Stimulated activated CD4-positive, alpha-beta T cell treated with anti-CD3 and anti-CD28 coated beads, Interleukin-1b, Interleukin-23, amount 100 ng/mL, for 1 hour (primary cell): Measurements from ENCODE around the gene SHROOM2.
"Not testable (repeated sequence)": the region's sequence is repeated elsewhere in the genome, so short reads cannot be mapped to it uniquely, and the experiment has no call there.

ENCODE experiments used
- DNase-seq, 2 donors: peaks; one replicate each; pipeline ENCODE4 v3.0.0-alpha.2; 2020; ENCODE audit warnings: low read depth in 2 of 2

The SHROOM2 gene

DNA sequence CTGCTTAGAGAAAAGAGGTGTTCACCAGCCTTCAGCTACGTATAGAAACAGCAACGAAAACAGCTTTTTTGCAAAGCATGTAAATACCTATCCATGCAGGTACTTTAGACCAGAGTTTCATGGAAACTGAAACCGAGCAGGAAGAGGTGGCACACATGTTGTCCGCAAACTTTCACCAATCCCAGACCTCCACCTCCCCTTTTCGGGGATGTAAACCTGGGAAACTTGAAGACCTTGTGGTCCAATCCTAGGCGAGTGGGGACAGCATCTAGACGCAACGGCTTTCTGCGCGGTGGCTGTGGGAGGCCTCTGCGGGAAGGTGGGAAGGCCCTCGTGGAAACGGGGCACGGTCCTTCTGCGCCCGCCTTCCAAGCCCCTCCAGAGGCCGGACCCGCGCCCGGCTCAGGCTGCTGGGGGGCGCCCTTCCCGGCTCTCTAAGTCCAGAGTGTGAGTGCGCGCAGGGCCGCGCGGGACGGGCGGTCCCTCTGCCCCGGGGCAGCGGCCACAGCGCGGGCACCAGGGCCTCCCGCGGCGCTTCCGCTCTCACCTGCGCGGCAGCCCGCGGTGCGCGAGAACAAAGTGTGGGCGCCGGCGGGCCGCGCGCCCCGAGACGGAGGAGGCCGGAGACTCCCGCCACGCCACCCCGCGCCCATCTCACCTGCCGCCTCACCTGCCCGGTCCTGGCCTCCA, 830 bp upstream of the SHROOM2 start:
- no peak for DNase-seq

- DNase-seq: no peak
These were observed 788 bp downstream of the SHROOM2 start for GRCh38 chrX:9786798-9787635.

DNA sequence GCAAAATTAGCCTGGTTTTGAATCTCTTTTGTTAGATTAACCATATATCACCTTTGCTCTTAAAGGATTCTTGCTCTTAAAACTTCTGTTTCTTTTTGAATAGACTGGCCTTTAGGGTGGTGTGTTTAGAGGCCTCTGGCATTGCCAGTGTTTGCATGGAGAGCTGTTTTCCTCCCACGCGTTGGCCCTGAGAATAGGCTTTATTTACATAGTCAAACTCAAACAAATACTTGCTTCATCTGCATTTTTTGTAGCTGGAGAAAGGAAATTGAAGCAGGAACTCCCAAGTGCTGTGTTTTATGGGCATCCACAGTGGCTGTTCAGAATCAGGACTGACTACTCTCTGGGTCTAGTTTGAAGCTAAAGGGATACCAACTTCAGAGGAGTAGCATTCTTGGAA, 2.7 kb downstream of the SHROOM2 start:
- DNase-seq: no peak

GRCh38 chrX:9789555-9789954, 3.3 kb downstream of the SHROOM2 start:
- DNase-seq: no peak

- no peak for DNase-seq
These were observed 4.6 kb downstream of the SHROOM2 start for GRCh38 chrX:9790866-9791265.

- no peak for DNase-seq
These were observed 8.3 kb downstream of the SHROOM2 start for GRCh38 chrX:9794495-9794894.

GRCh38 chrX:9797384-9798360, 11.4 kb downstream of the SHROOM2 start:
- no peak for DNase-seq

GRCh38 chrX:9802737-9803136, 16.5 kb downstream of the SHROOM2 start:
- no peak for DNase-seq

- DNase-seq: no peak
These were observed 18.2 kb downstream of the SHROOM2 start for GRCh38 chrX:9804444-9804843.

DNA sequence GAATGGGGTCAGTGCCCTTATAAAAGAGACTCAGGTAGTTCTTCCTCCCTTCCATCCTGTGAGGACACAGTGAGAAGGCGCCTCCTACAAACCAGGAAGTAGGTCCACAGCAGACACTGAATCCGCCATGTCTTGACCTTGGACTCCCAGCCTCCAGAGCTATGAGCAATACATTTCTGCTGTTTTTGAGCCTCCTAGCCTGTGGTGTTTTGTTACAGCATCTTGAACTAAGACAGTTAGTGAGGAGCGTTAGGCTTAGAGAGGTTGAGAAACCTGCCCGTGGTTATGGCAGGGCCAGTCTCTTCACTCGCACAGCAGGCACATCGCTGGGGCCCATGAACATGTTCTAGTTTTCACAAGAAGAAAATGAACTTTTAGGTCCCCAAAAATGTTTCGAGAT, 19.7 kb downstream of the SHROOM2 start:
- no peak for DNase-seq

DNA sequence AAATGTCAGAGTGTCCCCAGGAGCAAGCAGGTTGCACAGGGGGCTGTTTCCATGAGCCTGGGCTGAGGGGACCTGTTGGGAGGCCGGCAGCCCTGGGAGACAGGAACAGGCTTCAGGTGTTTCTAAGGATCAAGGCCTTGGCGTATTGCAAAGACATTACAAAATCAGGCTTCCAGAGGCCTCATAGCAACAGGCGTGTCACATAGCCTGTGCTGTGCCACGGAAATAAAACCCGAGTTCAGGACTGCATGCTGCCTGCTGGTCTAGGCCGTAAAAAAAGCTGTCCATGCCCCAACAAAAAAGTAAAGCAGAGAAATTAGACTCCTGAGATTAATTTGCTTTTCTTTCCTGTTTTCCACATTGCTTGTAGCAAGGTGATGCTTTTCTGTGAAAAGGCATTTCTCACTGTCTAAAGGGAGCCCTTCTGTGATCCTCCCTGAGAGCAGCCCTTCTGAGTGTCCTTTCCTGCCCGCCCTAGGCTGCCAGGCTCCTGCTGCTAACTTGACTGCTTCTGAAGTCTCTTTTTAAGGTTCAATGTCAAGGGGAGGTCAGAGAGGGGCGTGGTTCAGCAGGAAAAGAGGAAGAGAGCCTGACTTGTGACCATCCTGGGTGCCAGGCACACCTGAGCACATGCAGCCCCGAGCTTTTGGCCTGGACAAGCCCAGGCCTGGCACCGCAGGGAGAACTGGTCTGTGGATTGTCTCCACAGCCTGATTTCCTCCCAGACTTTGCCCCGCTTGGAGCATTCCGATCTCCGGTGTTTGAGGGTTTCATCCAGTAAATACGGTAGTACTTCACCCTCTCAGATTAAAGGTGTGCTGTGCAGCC, 21.3 kb downstream of the SHROOM2 start:
- no peak for DNase-seq

- not testable (repeated sequence) for DNase-seq
These were observed 23.6 kb downstream of the SHROOM2 start for GRCh38 chrX:9809876-9810275.

GRCh38 chrX:9811086-9811485, 24.9 kb downstream of the SHROOM2 start:
- DNase-seq: not testable (repeated sequence)

DNA sequence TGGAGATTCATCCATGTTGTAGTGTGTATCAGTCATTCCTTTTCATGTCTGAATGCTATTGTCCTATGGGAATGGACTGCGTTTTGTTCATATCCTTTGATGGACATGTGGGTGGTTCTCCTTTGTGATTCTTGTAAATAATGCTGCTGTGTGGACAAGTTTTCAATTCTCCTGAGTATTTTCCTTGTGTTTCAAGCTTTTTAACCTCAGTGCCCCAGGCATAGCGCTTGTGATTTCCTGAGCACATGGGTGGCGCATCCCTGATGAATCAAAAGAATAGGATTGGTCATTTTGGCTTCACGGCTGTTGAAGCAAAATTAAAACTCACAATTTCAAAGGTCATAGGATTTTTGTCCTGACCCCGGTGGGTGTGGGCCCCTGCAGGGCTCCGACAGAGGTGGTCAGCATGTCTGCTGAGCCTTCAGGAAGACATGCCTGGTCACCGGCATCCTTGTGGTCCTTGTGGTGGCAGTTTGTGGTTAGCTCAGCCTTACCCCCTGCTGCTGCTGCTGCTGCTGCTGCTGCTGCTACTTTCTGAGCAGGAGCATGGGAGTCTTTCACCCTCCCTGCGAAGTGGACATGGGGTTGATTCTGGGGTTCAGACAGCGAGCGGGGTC, 30.0 kb downstream of the SHROOM2 start:
- DNase-seq: no peak

DNA sequence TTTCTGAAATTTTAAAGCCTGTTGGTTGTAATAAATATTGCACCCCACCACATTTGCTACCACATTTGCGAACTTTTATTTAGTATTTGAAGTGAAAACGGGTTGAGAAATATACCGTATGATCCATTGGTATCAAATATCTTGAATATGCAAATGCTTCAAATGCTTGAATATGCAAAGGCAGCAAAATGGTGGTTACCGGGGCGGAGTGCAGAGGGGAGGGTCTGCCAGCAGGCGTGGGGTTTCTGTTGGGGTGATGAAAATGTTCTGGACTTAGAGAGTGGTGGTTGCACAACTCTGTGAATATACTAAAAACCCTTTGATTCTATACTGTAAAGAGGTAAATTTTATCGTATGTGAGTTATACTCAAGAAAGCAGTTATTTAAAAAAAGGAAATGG, 35.3 kb downstream of the SHROOM2 start:
- DNase-seq: no peak

- no peak for DNase-seq
These were observed 38.3 kb downstream of the SHROOM2 start for GRCh38 chrX:9824554-9824953.

DNA sequence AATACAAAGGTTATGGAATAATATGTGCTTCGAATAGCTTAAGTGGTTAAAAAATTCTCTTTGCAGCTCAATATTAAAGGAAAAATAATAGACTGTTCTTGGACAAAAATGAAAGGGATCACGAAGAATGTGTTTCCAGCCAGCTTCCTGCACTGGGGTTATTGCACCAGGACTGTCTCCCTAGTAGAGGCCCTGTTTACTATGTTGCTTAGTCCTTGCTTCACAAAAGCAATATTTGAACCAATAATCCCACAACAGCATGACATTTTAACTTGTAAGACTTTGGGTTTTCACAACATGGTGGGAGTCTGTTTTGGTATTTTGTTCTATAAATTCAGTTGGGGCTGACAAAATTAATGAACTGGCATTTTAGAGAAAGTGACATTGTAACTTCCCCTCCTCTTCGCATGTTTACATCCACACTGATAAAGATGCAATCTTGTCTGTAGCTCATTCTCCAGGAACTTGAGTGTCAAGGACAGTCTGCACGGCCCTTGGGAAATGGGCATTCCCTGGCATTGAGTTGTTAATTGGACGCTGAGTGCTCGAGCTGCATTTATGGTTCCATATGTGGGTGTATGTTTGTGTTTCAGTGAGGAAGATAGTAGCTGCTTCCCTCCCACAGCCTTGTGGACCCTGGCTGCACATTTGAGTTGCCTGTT, 39.0 kb downstream of the SHROOM2 start:
- no peak for DNase-seq

DNA sequence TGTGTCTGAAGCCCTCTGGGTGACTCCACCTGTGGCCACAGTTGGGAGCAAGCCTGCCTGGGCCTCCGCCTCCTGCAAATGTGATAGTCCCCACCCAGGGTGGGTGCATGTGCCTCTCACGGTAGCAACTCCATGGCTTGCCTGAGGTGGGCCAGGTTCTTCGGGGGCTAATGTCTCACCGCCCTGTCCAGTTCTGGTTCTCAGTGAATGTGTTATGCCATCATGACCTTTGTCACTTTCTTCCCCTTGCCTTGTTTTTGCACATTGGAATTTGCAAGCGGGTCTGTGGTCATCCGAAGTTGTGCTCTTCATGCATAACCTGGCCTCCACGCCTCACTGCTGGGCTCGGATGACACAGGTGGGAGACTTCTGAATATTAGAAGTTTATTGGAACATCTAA, 39.7 kb downstream of the SHROOM2 start:
- no peak for DNase-seq

DNA sequence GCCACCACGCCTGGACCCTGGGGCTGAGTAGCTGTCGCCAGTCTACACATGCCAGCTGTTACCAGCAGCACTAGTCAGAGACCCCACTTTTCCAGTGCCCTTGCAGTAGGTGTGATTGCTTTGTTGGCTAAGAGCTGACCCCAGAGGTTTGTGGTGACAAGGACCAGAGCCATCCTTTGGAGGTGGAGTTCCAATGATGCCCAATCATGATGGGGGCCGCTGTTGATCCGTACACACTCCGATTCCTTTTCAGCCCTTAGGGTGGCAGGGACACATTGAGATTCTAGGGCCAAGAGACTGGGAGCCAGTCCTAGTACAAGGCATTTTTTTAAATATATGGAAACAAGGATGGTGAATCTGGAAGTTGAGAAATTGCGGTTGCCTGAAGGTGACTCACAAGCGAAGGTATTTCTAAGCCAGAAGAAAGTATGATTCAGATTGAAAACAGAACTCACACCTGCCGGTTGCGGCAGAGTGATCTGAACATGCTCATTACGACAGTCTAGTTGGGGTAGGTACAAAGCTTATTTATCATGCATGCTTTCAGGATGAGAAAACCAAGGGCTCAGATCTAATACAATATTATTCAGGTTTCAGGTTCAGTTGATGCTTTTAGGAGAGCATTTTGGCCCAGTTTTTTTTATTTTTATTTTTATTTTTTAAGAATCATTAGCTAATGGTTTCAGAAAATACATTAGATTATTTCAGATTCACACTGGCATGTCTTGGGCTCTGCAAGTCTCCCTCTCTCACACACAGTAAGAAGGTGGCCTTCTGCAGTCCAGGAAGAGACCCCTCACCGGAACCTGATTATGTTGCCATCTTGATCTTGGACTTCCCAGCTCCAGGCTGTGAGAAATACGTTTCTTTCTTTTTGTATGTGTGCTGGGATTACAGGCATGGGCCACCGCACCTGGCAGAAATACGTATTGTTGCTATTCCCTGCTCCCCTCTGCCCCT, 43.4 kb downstream of the SHROOM2 start:
- no peak for DNase-seq
